ENCODE results near the gene RTEL1. TPM values are rescaled to one million over a fixed set of nuclear protein-coding genes. Genes with fewer than 3 reads are reported as not detected.
A peak's percentile ranks its signal among the peaks of the same experiment; 100 is the strongest.
"Not testable (repeated sequence)": the region's sequence is repeated elsewhere in the genome, so short reads cannot be mapped to it uniquely, and the experiment has no call there.

RTEL1 gene
- total RNA-seq, 1 experiment from 2014 or later: 33.4 TPM

GRCh38 chr20:63613863-63614594, 44.1 kb upstream of the RTEL1 start:
- H3K27ac Mint-ChIP-seq; H4K20me1 ChIP-seq (ENCODE audit: control insufficient read depth, insufficient read depth, insufficient read length); H4K91ac ChIP-seq (ENCODE audit: insufficient read length, low read depth, low read length); H2BK15ac ChIP-seq (ENCODE audit: low read depth, low read length); H3K9ac ChIP-seq (ENCODE audit: extremely low read depth, insufficient read length, low read length); H3K4me2 ChIP-seq (ENCODE audit: insufficient read depth, insufficient read length, low read length); H3K4me1 ChIP-seq (ENCODE audit: insufficient read depth, low read length); H3K23me2 ChIP-seq (ENCODE audit: insufficient read length, low read depth, low read length, poor library complexity, severe bottlenecking); H2BK12ac ChIP-seq (ENCODE audit: insufficient read length, low read depth, low read length); H2BK120ac ChIP-seq (ENCODE audit: low read depth, low read length, poor library complexity, severe bottlenecking); H3K14ac ChIP-seq (ENCODE audit: insufficient read depth, low read length); H2BK20ac ChIP-seq (ENCODE audit: low read depth, low read length, poor library complexity, severe bottlenecking); H4K5ac ChIP-seq (ENCODE audit: insufficient read length, low read depth, low read length); H4K8ac ChIP-seq (replicated peaks; ENCODE audit: insufficient read length, low read depth, low read length); H2AK5ac ChIP-seq (ENCODE audit: insufficient read length, low read length); H3K56ac ChIP-seq (ENCODE audit: insufficient read length, low read depth, low read length); H3T11ph ChIP-seq (ENCODE audit: low read length); H3K4me3 Mint-ChIP-seq; H3K27me3 Mint-ChIP-seq (ENCODE audit: low read depth); H3K4me1 Mint-ChIP-seq; H3K79me1 ChIP-seq (ENCODE audit: insufficient read depth, low read depth, low read length, poor library complexity, severe bottlenecking); H3K27me3 ChIP-seq (ENCODE audit: insufficient read depth, low read length); H2BK5ac ChIP-seq (ENCODE audit: insufficient read length, low read length); H3K27ac ChIP-seq (ENCODE audit: insufficient read length, low read depth, low read length); H3K23ac ChIP-seq (ENCODE audit: insufficient read length, low read depth, low read length); DNase-seq; H3K18ac ChIP-seq (ENCODE audit: insufficient read length, low read depth, low read length); H3K4ac ChIP-seq (ENCODE audit: low read depth, low read length); H2AFZ ChIP-seq (ENCODE audit: low read length); H3K79me2 ChIP-seq (ENCODE audit: insufficient read depth, low read length): not testable (repeated sequence)
- TF ChIP-seq CTCF (conservative IDR thresholded peaks at IDR 0.05): peak; percentile 59
- Mint-ChIP-seq H3K36me3 (ENCODE audit: insufficient read depth in 1 of 3, low read depth in 3 of 3) (peaks cover 48 to 56% (median 54%) of the 10 kb centered on the region in 3 experiments), H3K9me3 (peaks cover 17 to 19% of the 10 kb centered on the region in 2 experiments)
- no CpG with 5 or more reads among the region's 18 CpGs for WGBS (ENCODE audit: extremely low coverage, insufficient read length, low lambda C conversion rate)
- peaks cover 13% of the 10 kb centered on the region for H3K9me3 ChIP-seq (ENCODE audit: control insufficient read depth, low read depth, low read length)
